Measurements from ENCODE around the gene TCERG1L. TPM values are rescaled to one million over a fixed set of nuclear protein-coding genes. Genes with fewer than 3 reads are reported as not detected.

TCERG1L gene
- total and polyA plus RNA-seq, 9 of the 15 experiments (the other 6 are each of a cell fraction or from before 2014, with no cell fraction given) = not detected

DNA sequence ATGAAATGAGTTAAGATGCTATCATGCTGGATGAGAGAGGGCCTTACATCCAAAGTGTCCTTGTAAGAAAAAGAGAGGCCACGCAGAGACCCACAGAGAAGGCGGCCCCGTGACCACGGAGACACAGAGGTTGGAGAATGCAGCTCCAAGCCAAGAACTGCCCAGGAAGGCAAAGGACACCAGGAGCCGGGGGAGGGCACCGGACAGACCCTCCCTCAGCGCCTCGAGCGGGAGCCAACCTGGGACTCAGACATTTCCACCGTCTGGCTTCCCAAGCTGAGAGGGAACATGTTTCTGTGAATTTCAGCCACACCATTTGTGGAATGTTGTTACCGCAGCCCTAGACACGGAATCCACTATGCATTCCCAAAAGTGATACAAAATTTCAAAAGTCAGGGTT, 22.9 kb downstream of the TCERG1L start:
- POLR2A ChIA-PET = interaction anchor here (0.6 kb wide), 1 partner anchor 59 kb away, joined by 3 read pairs; no protein-coding TSS in a partner anchor
- Histone ChIP-seq H2AFZ (ENCODE audit: low read depth, low read length) (no peak overlapping the region), H3K36me3 (ENCODE audit: control insufficient read depth, insufficient read depth, low read length) (no peaks in the 10 kb centered on the region), H3K27me3 (ENCODE audit: control insufficient read depth in 2 of 2, insufficient read depth in 2 of 2, low read length in 2 of 2) (0 out of 5 replicates have a peak, but pooled peaks cover 0 to 7% of the 10 kb centered on the region in 2 experiments), H3K4me3 (no peak overlapping the region), H3K4me2 (ENCODE audit: insufficient read depth, low read length) (no peak overlapping the region), H3K4me1 (replicated peaks in 1 of 2; ENCODE audit: control insufficient read depth in 2 of 2, insufficient read depth in 2 of 2, low read length in 2 of 2) (no peaks in the 10 kb centered on the region), H3K27ac (ENCODE audit: extremely low read depth, low read depth, low read length) (no peak overlapping the region), H3K9me1 (ENCODE audit: control insufficient read depth, insufficient read depth, low read length) (no peaks in the 10 kb centered on the region), H3K9me3 (replicated peaks; ENCODE audit: control insufficient read depth, insufficient read depth, low read depth, low read length) (no peaks in the 10 kb centered on the region), H3K9ac (ENCODE audit: insufficient read depth in 1 of 2, low read depth in 2 of 2, low read length in 2 of 2) (no peak overlapping the region), H3K79me2 (ENCODE audit: control insufficient read depth, insufficient read depth, low read length) (no peaks in the 10 kb centered on the region), H4K20me1 (replicated peaks; ENCODE audit: control insufficient read depth, insufficient read depth, low read length) (no peaks in the 10 kb centered on the region)
- DNase-seq (ENCODE audit: extremely low read depth in 1 of 4, low spot score in 3 of 4) (no peak), FAIRE-seq (no peak), ATAC-seq (no peak)
- intact Hi-C loops (cut with micrococcal nuclease) = no loop called here
- BruUV-seq (replicated peaks) = no TSS peak
- 0% methylated on average over 5 of the region's 12 CpGs for WGBS (ENCODE audit: insufficient coverage, low coverage, missing lambda C conversion rate)
- TF ChIP-seq SRSF3 (IDR thresholded peaks at IDR 0.05; ENCODE audit: insufficient read depth, low read length) (no peak), ETV1 (tag; conservative IDR thresholded peaks at IDR 0.05; ENCODE audit: low read depth) (no peak), LCOR (CRISPR knock-in tag; IDR thresholded peaks at IDR 0.05) (no peak), ZNF3 (CRISPR knock-in tag; IDR thresholded peaks at IDR 0.05) (no peak)
- in situ Hi-C loops (cut with MboI) = no loop called here
- CTCF ChIA-PET (ENCODE audit: low intra/inter-chr PET ratio) = no interaction called here

DNA sequence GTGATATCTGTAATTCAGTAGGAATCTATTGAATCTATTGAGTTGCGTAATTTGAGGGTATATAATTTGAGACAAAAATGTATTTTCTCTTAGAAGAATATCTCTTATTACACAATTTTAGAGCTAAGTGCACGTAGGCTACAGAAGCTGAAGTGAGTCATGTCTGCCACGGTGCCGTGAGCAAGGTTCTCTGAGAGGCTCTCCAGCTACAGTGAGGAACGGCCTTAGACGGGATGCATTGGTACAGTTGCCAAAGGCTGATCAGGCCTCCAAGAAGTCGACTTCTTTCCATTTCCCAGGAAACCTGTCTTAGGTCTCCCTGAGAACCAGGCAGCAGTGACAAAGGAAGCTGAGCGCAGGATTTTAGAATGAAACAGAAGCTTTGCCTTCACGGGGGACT, 28.6 kb downstream of the TCERG1L start:
- H4K20me1 ChIP-seq (replicated peaks; ENCODE audit: control insufficient read depth, insufficient read depth, low read length) = no peaks in the 10 kb centered on the region
- WGBS (ENCODE audit: insufficient coverage, low coverage, missing lambda C conversion rate) = 1% methylated on average over 8 of the region's 9 CpGs
- ChIA-PET CTCF (ENCODE audit: low intra/inter-chr PET ratio) (no interaction called here), POLR2A (no interaction called here)
- no peaks in the 10 kb centered on the region for H3K9me3 ChIP-seq (replicated peaks; ENCODE audit: control insufficient read depth, insufficient read depth, low read depth, low read length)
- H3K36me3 ChIP-seq (ENCODE audit: control insufficient read depth, insufficient read depth, low read length) = no peaks in the 10 kb centered on the region
- no peak overlapping the region for H3K9ac ChIP-seq (ENCODE audit: insufficient read depth in 1 of 2, low read depth in 2 of 2, low read length in 2 of 2)
- TF ChIP-seq ZC3H11A (IDR thresholded peaks at IDR 0.05; ENCODE audit: low read depth, low read length) = no peak
- no peak for TF ChIP-seq RAD51 (IDR thresholded peaks at IDR 0.05; ENCODE audit: borderline replicate concordance, low read depth)
- TF ChIP-seq TFAM (CRISPR knock-in tag; conservative IDR thresholded peaks at IDR 0.05) = no peak
- TF ChIP-seq NR1H2 (CRISPR knock-in tag; IDR thresholded peaks at IDR 0.05) = no peak
- TF ChIP-seq ZNF584 (CRISPR knock-in tag; IDR thresholded peaks at IDR 0.05; ENCODE audit: low read depth) = no peak
- TF ChIP-seq ZNF717 (CRISPR knock-in tag; IDR thresholded peaks at IDR 0.05) = no peak
- H3K4me3 ChIP-seq = no peak overlapping the region
- in situ Hi-C loops (cut with MboI) (no loop called here), intact Hi-C loops (cut with micrococcal nuclease) (no loop called here)
- H3K27me3 ChIP-seq (ENCODE audit: control insufficient read depth in 2 of 2, insufficient read depth in 2 of 2, low read length in 2 of 2) = peaks cover 0 to 5% of the 10 kb centered on the region in 2 experiments; a peak in 2 of 5 replicates
- H3K27ac ChIP-seq (ENCODE audit: extremely low read depth, low read depth, low read length) = no peak overlapping the region
- BruUV-seq (replicated peaks) = no TSS peak
- DNase-seq (ENCODE audit: extremely low read depth in 1 of 4, low spot score in 3 of 4) = no peak
- no peak for FAIRE-seq
- H2AFZ ChIP-seq (ENCODE audit: low read depth, low read length) = no peak overlapping the region
- no peaks in the 10 kb centered on the region for H3K9me1 ChIP-seq (ENCODE audit: control insufficient read depth, insufficient read depth, low read length)
- ATAC-seq = no peak
- H3K4me1 ChIP-seq (replicated peaks in 1 of 2; ENCODE audit: control insufficient read depth in 2 of 2, insufficient read depth in 2 of 2, low read length in 2 of 2) = no peaks in the 10 kb centered on the region
- no peak overlapping the region for H3K4me2 ChIP-seq (ENCODE audit: insufficient read depth, low read length)
- no peaks in the 10 kb centered on the region for H3K79me2 ChIP-seq (ENCODE audit: control insufficient read depth, insufficient read depth, low read length)
